NAMALWA (cell line): ENCODE data around the gene PRCC.

Source experiments
- DNase-seq: peaks from one replicate; pipeline ENCODE4 v3.0.0-alpha.2; 2015; ENCODE audit warnings: low spot score

Gene PRCC

GRCh38 chr1:156814571-156815260, 47.4 kb downstream of the PRCC start:
- DNase-seq: no peak

- DNase-seq: no peak
Measured at GRCh38 chr1:156815307-156815826, 48.0 kb downstream of the PRCC start.

- no peak for DNase-seq
Measured at GRCh38 chr1:156815961-156816422, 48.7 kb downstream of the PRCC start.

GRCh38 chr1:156816561-156817328, 49.4 kb downstream of the PRCC start, which contains the start of gene SH2D2A:
SH2D2A (minus strand) TSS chr1:156816848; CDS start chr1:156816708, 140 bp downstream.
- peak; percentile 93 for DNase-seq

- DNase-seq: no peak
Measured at GRCh38 chr1:156821801-156822200, 54.5 kb downstream of the PRCC start.

- no peak for DNase-seq
Measured at GRCh38 chr1:156822680-156823079, 55.3 kb downstream of the PRCC start.

- no peak for DNase-seq
Measured at GRCh38 chr1:156823210-156823790, 56.0 kb downstream of the PRCC start.

- no peak for DNase-seq
Measured at GRCh38 chr1:156826630-156827029, 59.3 kb downstream of the PRCC start.

- DNase-seq: no peak
Measured at GRCh38 chr1:156828400-156829124, 61.2 kb downstream of the PRCC start.

GRCh38 chr1:156832434-156832833, 65.1 kb downstream of the PRCC start:
- no peak for DNase-seq

GRCh38 chr1:156833603-156834002, 66.3 kb downstream of the PRCC start:
- peak; percentile 47 for DNase-seq

- DNase-seq: no peak
Measured at GRCh38 chr1:156834322-156834721, 67.0 kb downstream of the PRCC start.

- DNase-seq: no peak
Measured at GRCh38 chr1:156836041-156836654, 68.8 kb downstream of the PRCC start.

- no peak for DNase-seq
Measured at GRCh38 chr1:156836892-156837291, 69.6 kb downstream of the PRCC start.

- peak; percentile 81 for DNase-seq
Measured at GRCh38 chr1:156838972-156839371, 71.6 kb downstream of the PRCC start.

GRCh38 chr1:156839426-156840109, 72.2 kb downstream of the PRCC start:
- no peak for DNase-seq

- no peak for DNase-seq
Measured at GRCh38 chr1:156840186-156840897, 73.0 kb downstream of the PRCC start.

GRCh38 chr1:156840898-156841279, 73.6 kb downstream of the PRCC start:
- DNase-seq: no peak

GRCh38 chr1:156841295-156841855, 74.0 kb downstream of the PRCC start:
- no peak for DNase-seq
